Hepatocyte (in vitro differentiated cells): ENCODE data around the gene B4GALNT4. TPM values are rescaled to one million over a fixed set of nuclear protein-coding genes. Genes with fewer than 3 reads are reported as not detected.
"Not testable (repeated sequence)": the region's sequence is repeated elsewhere in the genome, so short reads cannot be mapped to it uniquely, and the experiment has no call there.

Source experiments
- DNase-seq: peaks from one replicate; pipeline ENCODE4 v3.0.0-alpha.2; 2016; ENCODE audit warnings: low spot score
- H2AFZ ChIP-seq: fragments of 200-600 bp; sonication (generic); 2 replicates; pipeline ENCODE4 v1.6.0; 2016; ENCODE audit warnings: antibody characterized with exemption, mild to moderate bottlenecking
- H3K27ac ChIP-seq: fragments of 200-600 bp; sonication (generic); 2 replicates; pipeline ENCODE4 v1.5.1; 2016; ENCODE audit warnings: mild to moderate bottlenecking
- H3K27me3 ChIP-seq: fragments of 200-600 bp; sonication (generic); 2 replicates; pipeline ENCODE4 v1.6.1; 2016
- H3K36me3 ChIP-seq: fragments of 200-600 bp; sonication (generic); replicated peaks from 2 replicates; pipeline ENCODE4 v1.5.1; 2016; ENCODE audit warnings: low read depth; ENCODE audit not compliant: insufficient read depth
- H3K4me1 ChIP-seq: fragments of 200-600 bp; sonication (generic); 2 replicates; pipeline ENCODE4 v1.5.1; 2016; ENCODE audit warnings: mild to moderate bottlenecking, moderate library complexity; ENCODE audit not compliant: insufficient read depth
- H3K4me2 ChIP-seq: fragments of 200-600 bp; sonication (generic); 2 replicates; pipeline ENCODE4 v1.6.0; 2016
- H3K4me3 ChIP-seq: fragments of 200-600 bp; sonication (generic); 2 replicates; pipeline ENCODE4 v1.5.1; 2016; ENCODE audit warnings: mild to moderate bottlenecking
- H3K79me2 ChIP-seq: fragments of 200-600 bp; sonication (generic); 2 replicates; pipeline ENCODE4 v1.6.0; 2017; ENCODE audit warnings: mild to moderate bottlenecking
- H3K9me2 ChIP-seq: fragments of 200-600 bp; sonication (generic); replicated peaks from 2 replicates; pipeline ENCODE4 v1.6.0; 2017; ENCODE audit warnings: mild to moderate bottlenecking; ENCODE audit not compliant: insufficient read depth
- H3K9me3 ChIP-seq: fragments of 200-600 bp; sonication (generic); 2 replicates; pipeline ENCODE4 v1.5.1; 2016; ENCODE audit warnings: low read depth, mild to moderate bottlenecking
- H4K20me1 ChIP-seq: fragments of 200-600 bp; sonication (generic); 2 replicates; pipeline ENCODE4 v1.6.0; 2016; ENCODE audit warnings: mild to moderate bottlenecking; ENCODE audit not compliant: insufficient read depth, poor library complexity, severe bottlenecking
- CTCF ChIP-seq: fragments of 200-600 bp; sonication (generic); IDR thresholded peaks from 2 replicates; pipeline ENCODE4 v1.5.1; 2016; ENCODE audit warnings: antibody characterized with exemption, mild to moderate bottlenecking; ENCODE audit not compliant: poor library complexity
- EZH2 ChIP-seq: fragments of 200-600 bp; sonication (generic); IDR thresholded peaks from 2 replicates; pipeline ENCODE4 v1.6.1; 2016; ENCODE audit warnings: antibody characterized with exemption, mild to moderate bottlenecking, borderline replicate concordance
- EZH2phosphoT487 ChIP-seq: fragments of 200-600 bp; sonication (generic); IDR thresholded peaks from one replicate; pipeline ENCODE4 v1.6.1; 2018; ENCODE audit warnings: antibody characterized with exemption, mild to moderate bottlenecking, low read depth, moderate library complexity; ENCODE audit not compliant: unreplicated experiment, severe bottlenecking
- WGBS: methylation state at CpG from one replicate; pipeline ENCODE4 v1.1.6; 2016; ENCODE audit warnings: low lambda C conversion rate; ENCODE audit errors: missing lambda C conversion rate; 5-methylcytosine and 5-hydroxymethylcytosine counted together
- polyA plus RNA-seq: library from polyadenylated mRNA; unstranded; fragments of >200 nt; fragmentation: Nextera tagmentation; extraction: Ambion mirVana; gene quantifications from 2 replicates; pipeline ENCODE4 v1.2.1, GENCODE V29; 2016
- total RNA-seq: library from RNA; depleted of rRNA; stranded (reverse); fragments of >200 nt; gene quantifications from 2 replicates; pipeline ENCODE4 v1.2.3, GENCODE V29; 2014

The B4GALNT4 gene
- total and polyA plus RNA-seq, 2 experiments from 2014 or later = 30.0 to 38.8 TPM

GRCh38 chr11:420911-421321 is 51.6 kb downstream of the B4GALNT4 start:
- Histone ChIP-seq H3K4me2 (no peak overlapping the region), H3K79me2 (peaks cover 7% of the 10 kb centered on the region), H3K9me2 (no peaks in the 10 kb centered on the region), H3K27me3 (peaks cover 6% of the 10 kb centered on the region), H2AFZ (no peak overlapping the region), H3K36me3 (no peaks in the 10 kb centered on the region), H3K4me1 (peaks cover 9% of the 10 kb centered on the region), H3K4me3 (no peak overlapping the region), H4K20me1 (peaks cover 4% of the 10 kb centered on the region), H3K9me3 (no peaks in the 10 kb centered on the region), H3K27ac (no peak overlapping the region)
- TF ChIP-seq EZH2 (no peak), CTCF (no peak), EZH2phosphoT487 (no peak)
- 91% methylated on average over 4 of the region's 21 CpGs for WGBS
- no peak for DNase-seq

- Histone ChIP-seq H4K20me1 (no peaks in the 10 kb centered on the region), H3K4me1 (peaks cover 5% of the 10 kb centered on the region), H3K9me2 (no peaks in the 10 kb centered on the region), H3K27ac (peak overlapping the region; percentile 35), H3K79me2 (no peaks in the 10 kb centered on the region), H3K9me3 (no peaks in the 10 kb centered on the region), H3K4me2 (no peak overlapping the region), H3K4me3 (no peak overlapping the region), H3K36me3 (no peaks in the 10 kb centered on the region), H3K27me3 (peaks cover 6% of the 10 kb centered on the region), H2AFZ (no peak overlapping the region)
- no peak for DNase-seq
- TF ChIP-seq CTCF (no peak), EZH2 (no peak), EZH2phosphoT487 (no peak)
- WGBS = 34% methylated on average over 10 of the region's 10 CpGs
These were observed 53.0 kb downstream of the B4GALNT4 start for GRCh38 chr11:422249-422656.

- no peak for TF ChIP-seq EZH2
- no peak for TF ChIP-seq CTCF
- TF ChIP-seq EZH2phosphoT487 = no peak
These were observed 54.9 kb downstream of the B4GALNT4 start for GRCh38 chr11:424232-424631.

GRCh38 chr11:424766-425165 is 55.5 kb downstream of the B4GALNT4 start:
- not testable (repeated sequence) for H3K9me3 ChIP-seq, DNase-seq, H3K27me3 ChIP-seq, H3K79me2 ChIP-seq, H2AFZ ChIP-seq, H3K4me3 ChIP-seq, H4K20me1 ChIP-seq, H3K4me2 ChIP-seq, H3K36me3 ChIP-seq, H3K27ac ChIP-seq, H3K4me1 ChIP-seq, H3K9me2 ChIP-seq
- 84% methylated on average over 14 of the region's 45 CpGs for WGBS

More at GRCh38 chr11:424232-424631, 54.9 kb downstream of the B4GALNT4 start:
- H3K4me3 ChIP-seq = no peak overlapping the region
- H3K27me3 ChIP-seq = no peaks in the 10 kb centered on the region
- peaks cover 5% of the 10 kb centered on the region for H3K4me1 ChIP-seq
- no peaks in the 10 kb centered on the region for H4K20me1 ChIP-seq
- no peaks in the 10 kb centered on the region for H3K79me2 ChIP-seq
- H3K9me2 ChIP-seq = no peaks in the 10 kb centered on the region
- H2AFZ ChIP-seq = no peak overlapping the region
- H3K9me3 ChIP-seq = no peaks in the 10 kb centered on the region
- 93% methylated on average over 4 of the region's 4 CpGs for WGBS
- H3K4me2 ChIP-seq = no peak overlapping the region
- no peak overlapping the region for H3K27ac ChIP-seq
- no peak for DNase-seq
- H3K36me3 ChIP-seq = no peaks in the 10 kb centered on the region
